ENCODE data around the gene C7.
"Not testable (repeated sequence)": the region's sequence is repeated elsewhere in the genome, so short reads cannot be mapped to it uniquely, and the experiment has no call there.

The C7 gene

GRCh38 chr5:40873286-40873880 is 35.9 kb upstream of the C7 start:
- ChIA-PET POLR2A (no interaction called here), CTCF (interaction anchor here (1.1 kb wide), 1 partner anchor 38 kb away, joined by 3 read pairs; no protein-coding TSS in a partner anchor)
- DNase-seq (ENCODE audit: extremely low spot score), result no peak
- no peak for TF ChIP-seq CTCF (IDR thresholded peaks at IDR 0.05; ENCODE audit: control extremely low read depth, extremely low read depth, low read depth, missing control alignments)

DNA sequence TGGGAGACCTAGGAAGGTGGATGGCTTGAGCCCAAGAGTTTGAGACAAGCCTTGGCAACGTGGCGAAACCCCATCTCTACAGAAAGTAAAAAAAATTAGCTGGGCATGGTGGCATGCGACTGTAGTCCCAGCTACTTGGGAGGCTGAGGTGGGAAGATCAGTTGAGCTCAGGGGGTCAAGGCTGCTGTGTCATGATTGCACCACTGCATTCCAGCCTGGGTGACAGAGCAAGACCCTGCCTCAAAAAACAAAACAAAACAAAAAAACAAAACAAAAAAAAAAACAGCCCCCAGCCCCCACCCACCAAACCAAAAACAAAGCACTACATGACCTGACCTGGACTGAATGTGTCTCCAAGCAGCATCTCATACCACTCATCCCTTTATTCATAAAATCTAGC is 33.3 kb upstream of the C7 start:
- TF ChIP-seq CTCF (IDR thresholded peaks at IDR 0.05; ENCODE audit: control extremely low read depth, extremely low read depth, low read depth, missing control alignments), result no peak
- ChIA-PET POLR2A (no interaction called here), CTCF (no interaction called here)
- DNase-seq (ENCODE audit: extremely low spot score), result no peak

DNA sequence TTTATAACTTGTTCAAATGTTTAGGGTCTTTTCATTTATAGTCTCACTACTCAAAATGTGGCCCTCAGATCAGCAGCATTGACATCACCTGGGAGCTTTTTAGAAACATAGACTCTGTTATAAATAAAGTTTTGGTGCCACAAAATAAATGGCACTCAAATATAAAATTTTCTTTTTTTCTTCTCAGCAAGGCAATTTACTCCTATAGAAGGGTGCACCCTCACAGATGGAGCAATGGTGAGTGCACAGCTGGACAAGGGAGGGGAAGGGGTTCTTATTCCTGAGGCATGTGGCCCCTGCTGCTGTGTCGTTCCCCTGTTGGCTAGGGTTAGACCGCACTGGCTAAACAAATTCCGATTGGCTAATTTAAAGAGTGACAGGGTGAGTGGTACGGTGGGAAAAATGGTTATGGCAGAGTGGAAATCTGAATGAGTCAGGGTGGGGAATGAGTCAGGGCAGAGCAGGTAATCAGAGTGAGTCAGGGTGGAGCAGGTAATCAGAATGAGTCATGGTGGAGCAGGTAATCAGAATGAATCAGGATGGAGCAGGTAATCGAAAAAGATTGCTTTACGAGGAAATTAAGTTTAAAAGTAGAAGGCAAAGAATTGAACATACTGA is 31.8 kb upstream of the C7 start:
- no peak for DNase-seq (ENCODE audit: extremely low spot score)
- ChIA-PET CTCF (no interaction called here), POLR2A (no interaction called here)
- no peak for TF ChIP-seq CTCF (IDR thresholded peaks at IDR 0.05; ENCODE audit: control extremely low read depth, extremely low read depth, low read depth, missing control alignments)

DNA sequence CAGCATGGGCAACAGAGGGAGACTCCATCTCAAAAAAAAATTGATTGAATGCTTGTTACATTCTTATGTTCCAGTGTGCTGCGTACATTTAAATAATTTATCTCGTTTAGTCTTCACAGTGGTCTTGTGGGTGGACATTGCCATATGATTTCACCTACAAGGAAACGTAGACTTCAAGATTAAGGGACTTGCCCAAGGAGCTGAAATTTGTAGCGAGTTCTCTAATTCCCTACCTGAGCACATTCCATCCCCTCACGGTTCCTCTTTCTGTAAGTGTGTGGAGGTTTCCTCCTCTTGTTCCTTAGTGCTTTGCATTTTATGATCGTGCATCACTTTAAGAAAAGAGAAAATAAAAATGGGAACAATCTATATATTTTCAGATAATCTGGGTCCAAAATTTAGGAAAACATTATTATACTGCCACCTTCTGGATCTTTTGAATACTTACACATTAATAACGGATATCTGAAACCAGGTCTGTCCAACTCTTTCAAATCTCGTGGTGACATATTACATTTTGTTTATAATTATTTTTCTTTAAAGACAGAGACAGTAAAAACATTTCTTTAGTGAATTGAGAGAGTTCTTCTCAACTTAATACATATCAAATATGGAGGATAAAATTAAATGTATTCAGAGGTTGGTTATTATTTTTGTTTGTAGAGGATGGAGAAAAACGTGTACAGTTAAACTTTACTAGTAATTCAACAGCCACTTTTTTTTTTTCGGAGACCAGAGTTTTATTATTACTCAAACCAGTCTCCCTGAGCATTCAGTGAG is 29.9 kb upstream of the C7 start:
- POLR2A ChIA-PET, result no interaction called here
- DNase-seq (ENCODE audit: extremely low spot score), result peak; percentile 41
- peak; percentile 25 for TF ChIP-seq CTCF (IDR thresholded peaks at IDR 0.05; ENCODE audit: control extremely low read depth, extremely low read depth, low read depth, missing control alignments)
- CTCF ChIA-PET, result interaction anchor here (0.7 to 1.8 kb wide), 10 partner anchors 9 to 1503 kb away, joined by 3 to 5 read pairs (median 3); no protein-coding TSS in a partner anchor

GRCh38 chr5:40882291-40882690 is 27.0 kb upstream of the C7 start:
- CTCF ChIA-PET, result no interaction called here
- DNase-seq (ENCODE audit: extremely low spot score), result no peak
- POLR2A ChIA-PET, result no interaction called here
- no peak for TF ChIP-seq CTCF (IDR thresholded peaks at IDR 0.05; ENCODE audit: control extremely low read depth, extremely low read depth, low read depth, missing control alignments)

DNA sequence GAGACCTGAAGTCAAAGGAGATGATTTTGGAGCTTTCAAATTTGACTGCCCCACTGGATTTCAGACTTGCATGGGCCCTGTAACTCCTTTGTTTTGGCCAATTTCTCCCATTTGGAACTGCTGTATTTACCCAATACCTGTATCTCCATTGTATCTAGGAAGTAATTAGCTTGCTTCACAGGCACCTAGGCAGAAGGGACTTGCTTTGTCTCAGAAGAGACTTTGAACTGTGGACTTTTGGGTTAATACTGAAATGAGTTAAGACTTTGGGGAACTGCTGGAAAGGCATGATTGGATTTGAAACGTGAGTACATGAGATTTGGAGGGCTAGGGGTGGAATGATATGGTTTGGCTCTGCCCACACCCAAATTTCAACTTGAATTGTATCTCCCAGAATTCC is 26.2 kb upstream of the C7 start:
- POLR2A ChIA-PET; CTCF ChIA-PET; DNase-seq (ENCODE audit: extremely low spot score): not testable (repeated sequence)

DNA sequence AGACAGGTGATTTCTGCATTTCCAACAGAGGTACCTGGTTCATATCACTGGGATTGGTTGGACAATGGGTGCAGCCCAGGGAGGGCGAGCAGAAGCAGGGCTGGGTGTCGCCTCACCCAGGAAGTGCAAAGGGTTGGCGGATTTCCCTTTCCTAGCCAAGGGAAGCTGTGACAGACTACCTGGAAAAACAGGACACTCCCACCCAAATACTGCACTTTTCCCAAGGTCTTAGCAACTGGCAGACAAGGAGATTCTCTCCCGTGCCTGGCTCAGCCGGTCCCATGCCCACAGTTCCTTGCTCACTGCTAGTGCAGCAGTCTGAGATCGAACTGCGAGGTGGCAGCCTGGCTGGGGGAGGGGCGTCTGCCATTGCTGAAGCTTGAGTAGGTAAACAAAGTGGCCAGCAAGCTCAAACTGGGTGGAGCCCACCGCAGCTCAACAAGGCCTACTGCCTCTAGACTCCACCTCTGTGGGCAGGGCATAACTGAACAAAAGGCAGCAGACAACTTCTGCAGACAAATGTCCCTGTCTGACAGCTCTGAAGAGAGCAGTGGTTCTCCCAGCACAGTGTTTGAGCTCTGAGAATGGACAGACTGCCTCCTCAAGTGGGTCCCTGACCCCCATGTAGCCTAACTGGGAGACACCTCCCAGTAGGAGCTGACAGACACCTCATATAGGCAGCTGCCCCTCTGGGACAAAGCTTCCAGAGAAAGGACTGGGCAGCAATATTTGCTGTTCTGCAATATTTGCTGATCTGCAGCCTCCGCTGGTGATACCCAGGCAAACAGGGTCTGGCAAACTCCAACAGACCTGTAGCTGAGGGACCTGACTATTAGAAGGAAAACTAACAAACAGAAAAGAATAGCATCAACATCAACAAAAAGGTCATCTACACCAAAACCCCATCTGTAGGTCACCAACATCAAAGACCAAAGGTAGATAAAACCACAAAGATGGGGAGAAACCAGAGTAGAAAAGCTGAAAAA is 13.6 kb upstream of the C7 start:
- CTCF ChIA-PET, result interaction anchor here (1.4 to 2.2 kb wide), 2 partner anchors 9 kb away, joined by 3 to 10 read pairs; no protein-coding TSS in a partner anchor

More for the DNA sequence above, 13.6 kb upstream of the C7 start:
- POLR2A ChIA-PET; DNase-seq (ENCODE audit: extremely low spot score): not testable (repeated sequence)
